ENCODE measurements around the gene CCDC157. TPM values are rescaled to one million over a fixed set of nuclear protein-coding genes. Genes with fewer than 3 reads are reported as not detected.

The CCDC157 gene
- total RNA-seq, 6 experiments from 2014 or later: 0.54 to 2.9 (median 0.86) TPM

DNA sequence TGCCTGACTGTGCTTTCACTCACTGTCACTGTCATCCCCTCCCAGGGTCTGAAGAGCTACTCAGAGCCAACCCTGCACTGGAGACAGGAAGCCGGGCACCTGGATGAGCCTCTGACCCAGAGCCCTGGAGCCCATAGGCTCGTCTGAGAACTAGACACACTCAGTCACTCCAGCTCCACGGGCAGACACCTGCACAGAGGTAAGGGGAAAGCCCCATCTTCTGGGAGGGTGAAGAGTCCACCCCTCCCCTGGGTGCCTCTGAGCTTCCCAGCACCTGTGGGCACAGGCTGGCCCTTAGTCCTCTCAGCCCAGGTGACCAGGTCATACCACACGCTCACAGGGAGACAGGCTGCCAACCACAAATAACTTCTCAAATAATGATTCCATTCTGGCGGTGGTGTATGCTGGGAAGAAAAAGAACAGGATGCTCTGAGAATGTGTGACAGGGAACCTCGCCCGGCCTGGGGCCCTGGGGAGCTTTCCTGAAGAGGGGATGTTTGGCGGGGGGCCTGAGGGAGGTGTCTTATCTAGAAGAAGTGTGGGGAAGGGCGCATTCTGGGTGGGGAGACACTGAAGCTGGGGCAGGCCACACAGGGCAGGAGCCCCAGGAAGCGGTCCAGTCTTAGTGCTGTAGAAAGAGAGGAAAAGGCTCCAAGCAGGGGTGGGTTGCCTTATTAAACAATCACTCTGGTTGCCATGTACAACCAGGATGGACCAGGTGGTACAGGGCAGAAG is 5.3 kb downstream of the CCDC157 start:
- no peaks in the 10 kb centered on the region for H3K27me3 ChIP-seq
- 85% methylated on average over 5 of the region's 10 CpGs for WGBS (ENCODE audit: insufficient coverage, low coverage, low lambda C conversion rate, missing lambda C conversion rate)
- no peak overlapping the region for H3K27ac ChIP-seq
- no peak for ATAC-seq
- no peaks in the 10 kb centered on the region for H3K4me1 ChIP-seq
- H3K9me3 ChIP-seq: no peaks in the 10 kb centered on the region
- no peak for DNase-seq
- TF ChIP-seq, protein P1, sequence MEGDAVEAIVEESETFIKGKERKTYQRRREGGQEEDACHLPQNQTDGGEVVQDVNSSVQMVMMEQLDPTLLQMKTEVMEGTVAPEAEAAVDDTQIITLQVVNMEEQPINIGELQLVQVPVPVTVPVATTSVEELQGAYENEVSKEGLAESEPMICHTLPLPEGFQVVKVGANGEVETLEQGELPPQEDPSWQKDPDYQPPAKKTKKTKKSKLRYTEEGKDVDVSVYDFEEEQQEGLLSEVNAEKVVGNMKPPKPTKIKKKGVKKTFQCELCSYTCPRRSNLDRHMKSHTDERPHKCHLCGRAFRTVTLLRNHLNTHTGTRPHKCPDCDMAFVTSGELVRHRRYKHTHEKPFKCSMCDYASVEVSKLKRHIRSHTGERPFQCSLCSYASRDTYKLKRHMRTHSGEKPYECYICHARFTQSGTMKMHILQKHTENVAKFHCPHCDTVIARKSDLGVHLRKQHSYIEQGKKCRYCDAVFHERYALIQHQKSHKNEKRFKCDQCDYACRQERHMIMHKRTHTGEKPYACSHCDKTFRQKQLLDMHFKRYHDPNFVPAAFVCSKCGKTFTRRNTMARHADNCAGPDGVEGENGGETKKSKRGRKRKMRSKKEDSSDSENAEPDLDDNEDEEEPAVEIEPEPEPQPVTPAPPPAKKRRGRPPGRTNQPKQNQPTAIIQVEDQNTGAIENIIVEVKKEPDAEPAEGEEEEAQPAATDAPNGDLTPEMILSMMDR (IDR thresholded peaks at IDR 0.05): no peak
- no peak for TF ChIP-seq POLR2A (IDR thresholded peaks at IDR 0.05)
- H3K4me3 ChIP-seq: no peak overlapping the region
- intact Hi-C loops (cut with DNase I): no loop called here
- H3K36me3 ChIP-seq: no peaks in the 10 kb centered on the region

DNA sequence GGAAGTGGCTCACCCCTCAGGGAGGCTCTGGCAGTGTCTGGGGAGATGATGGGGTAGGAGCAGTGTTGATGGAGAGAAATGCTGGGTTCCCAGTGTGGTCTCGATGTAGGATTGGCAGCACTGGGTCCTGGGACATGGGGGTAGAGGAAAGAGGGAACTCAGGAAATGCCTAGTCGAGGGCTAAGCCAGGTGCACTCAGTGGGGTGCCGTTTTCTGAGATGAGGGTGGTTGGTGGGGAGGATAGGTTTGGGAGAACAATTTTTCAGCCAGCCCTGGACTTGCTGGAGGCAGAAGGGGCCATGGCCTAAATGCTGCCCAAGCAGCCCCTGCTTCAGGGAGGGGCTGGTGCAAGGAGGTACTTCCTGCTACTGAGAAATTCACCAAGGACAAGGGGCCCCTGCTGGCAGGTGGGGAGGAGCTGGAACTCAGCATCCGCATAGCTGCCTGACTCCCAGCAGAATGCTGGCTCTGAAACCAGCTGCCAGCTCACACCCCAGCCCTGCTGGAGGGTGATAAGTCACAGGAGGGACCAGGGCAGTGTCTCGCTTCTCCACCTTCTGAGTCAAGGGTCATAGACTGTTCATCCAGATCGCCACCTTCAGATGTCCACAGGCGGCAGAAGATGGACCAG is 6.0 kb downstream of the CCDC157 start:
- WGBS (ENCODE audit: insufficient coverage, low coverage, low lambda C conversion rate, missing lambda C conversion rate): 62% methylated on average over 3 of the region's 7 CpGs
- Histone ChIP-seq H3K27me3 (no peaks in the 10 kb centered on the region), H3K36me3 (no peaks in the 10 kb centered on the region), H3K27ac (no peak overlapping the region), H3K4me1 (no peaks in the 10 kb centered on the region), H3K9me3 (no peaks in the 10 kb centered on the region), H3K4me3 (no peak overlapping the region)
- no peak for ATAC-seq
- TF ChIP-seq, protein P1 (IDR thresholded peaks at IDR 0.05): no peak
- TF ChIP-seq POLR2A (IDR thresholded peaks at IDR 0.05): no peak
- intact Hi-C loops (cut with DNase I): no loop called here
- no peak for DNase-seq

DNA sequence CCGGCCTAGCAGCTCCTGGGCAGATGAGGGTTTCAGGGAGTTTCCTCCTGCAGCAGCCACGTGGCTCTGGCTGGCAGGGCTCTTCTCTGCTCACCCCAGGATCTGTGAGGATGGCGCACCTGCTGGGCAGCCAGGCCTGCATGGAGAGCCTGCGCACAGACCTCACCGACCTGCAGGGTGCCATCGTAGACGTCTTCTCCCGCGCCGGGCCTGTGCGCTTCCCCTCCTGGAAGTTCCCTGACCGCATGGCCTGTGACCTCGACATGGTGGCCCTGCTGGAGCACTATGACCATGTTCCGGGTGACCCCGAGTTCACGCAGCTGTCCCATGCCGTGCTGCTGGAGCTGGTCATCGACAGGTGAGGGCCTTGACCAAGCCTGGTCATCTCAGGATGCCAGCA is 9.1 kb downstream of the CCDC157 start:
- no peak for TF ChIP-seq POLR2A (IDR thresholded peaks at IDR 0.05)
- TF ChIP-seq, protein P1 (IDR thresholded peaks at IDR 0.05): no peak
- H3K9me3 ChIP-seq: no peaks in the 10 kb centered on the region
- no peak for ATAC-seq
- H3K27me3 ChIP-seq: no peaks in the 10 kb centered on the region
- no peaks in the 10 kb centered on the region for H3K4me1 ChIP-seq
- no peak overlapping the region for H3K4me3 ChIP-seq
- no peaks in the 10 kb centered on the region for H3K36me3 ChIP-seq
- 100% methylated on average over 4 of the region's 18 CpGs for WGBS (ENCODE audit: insufficient coverage, low coverage, low lambda C conversion rate, missing lambda C conversion rate)
- intact Hi-C loops (cut with DNase I): no loop called here
- H3K27ac ChIP-seq: no peak overlapping the region
- DNase-seq: no peak

DNA sequence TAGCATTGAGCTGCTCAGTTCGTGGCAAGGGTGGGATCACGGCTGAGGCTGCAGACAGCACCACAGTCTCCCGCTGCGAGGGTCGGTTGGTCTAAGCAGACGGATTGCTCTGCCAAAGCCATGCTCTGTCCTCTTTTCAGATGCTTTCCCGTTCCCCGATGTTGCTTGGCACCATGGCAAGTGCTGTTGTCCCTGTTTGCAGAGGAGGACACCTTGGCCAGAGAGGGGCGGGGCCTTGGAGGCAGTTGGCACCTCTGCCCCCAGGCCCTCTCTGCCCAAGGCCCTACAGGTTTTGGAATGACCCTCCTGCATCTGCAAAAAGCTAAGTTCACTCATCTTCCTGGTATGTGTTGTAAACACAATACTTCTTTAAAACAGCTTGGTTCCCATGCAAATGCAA is 11.6 kb downstream of the CCDC157 start:
- TF ChIP-seq, protein P1 (IDR thresholded peaks at IDR 0.05): no peak
- no peak for TF ChIP-seq POLR2A (IDR thresholded peaks at IDR 0.05)
- DNase-seq (no peak), ATAC-seq (no peak)
- WGBS (ENCODE audit: insufficient coverage, low coverage, low lambda C conversion rate, missing lambda C conversion rate): 73% methylated on average over 9 of the region's 9 CpGs
- no peaks in the 10 kb centered on the region for H3K9me3 ChIP-seq
- H3K4me1 ChIP-seq: no peaks in the 10 kb centered on the region
- H3K4me3 ChIP-seq: no peak overlapping the region
- no peaks in the 10 kb centered on the region for H3K36me3 ChIP-seq
- intact Hi-C loops (cut with DNase I): no loop called here
- no peaks in the 10 kb centered on the region for H3K27me3 ChIP-seq
- no peak overlapping the region for H3K27ac ChIP-seq

Measured in right lobe of liver (tissue), 6 donors.